ENCODE data around the gene SUPT5H. TPM values are rescaled to one million over a fixed set of nuclear protein-coding genes. Genes with fewer than 3 reads are reported as not detected.

SUPT5H gene
- total and polyA plus RNA-seq, 5 donors: 68.8 to 85.1 (median 76.4) TPM

GRCh38 chr19:39410017-39410830, 35.2 kb upstream of the SUPT5H start:
- peak overlapping the region; percentile 83 for H3K4me3 ChIP-seq (ENCODE audit: low read length)
- H3K9me3 ChIP-seq (ENCODE audit: control insufficient read depth, low read length): no peaks in the 10 kb centered on the region
- H3K27ac ChIP-seq (ENCODE audit: low read length): peak overlapping the region; percentile 99
- no peaks in the 10 kb centered on the region for H3K27me3 ChIP-seq (ENCODE audit: control insufficient read depth, insufficient read depth)
- DNase-seq (peak; percentile 89 to 95 (median 95)), ATAC-seq (peak; percentile 33 to 44)
- intact Hi-C loops (cut with DNase I): no loop called here
- 2% methylated on average over 35 of the region's 35 CpGs for WGBS
- peaks cover 10% of the 10 kb centered on the region for H3K4me1 ChIP-seq (ENCODE audit: control insufficient read depth, insufficient read depth, low read length)

GRCh38 chr19:39410831-39411080, 34.6 kb upstream of the SUPT5H start:
- Histone ChIP-seq H3K4me1 (ENCODE audit: control insufficient read depth, insufficient read depth, low read length) (peaks cover 11% of the 10 kb centered on the region), H3K9me3 (ENCODE audit: control insufficient read depth, low read length) (no peaks in the 10 kb centered on the region), H3K27me3 (ENCODE audit: control insufficient read depth, insufficient read depth) (no peaks in the 10 kb centered on the region), H3K4me3 (ENCODE audit: low read length) (peak overlapping the region; percentile 83), H3K27ac (ENCODE audit: low read length) (peak overlapping the region; percentile 99)
- ATAC-seq (no peak), DNase-seq (no peak)
- 65% methylated on average over 1 of the region's 1 CpG for WGBS
- intact Hi-C loops (cut with DNase I): no loop called here

GRCh38 chr19:39411081-39411831, 34.1 kb upstream of the SUPT5H start:
- intact Hi-C loops (cut with DNase I): no loop called here
- Histone ChIP-seq H3K4me3 (ENCODE audit: low read length) (peak overlapping the region; percentile 13), H3K27ac (ENCODE audit: low read length) (peak overlapping the region; percentile 99), H3K27me3 (ENCODE audit: control insufficient read depth, insufficient read depth) (no peaks in the 10 kb centered on the region), H3K9me3 (ENCODE audit: control insufficient read depth, low read length) (no peaks in the 10 kb centered on the region), H3K4me1 (ENCODE audit: control insufficient read depth, insufficient read depth, low read length) (peaks cover 11% of the 10 kb centered on the region)
- ATAC-seq (no peak), DNase-seq (peak in 2 of 3 donors; percentile 56 to 73)
- WGBS: 16% methylated on average over 9 of the region's 9 CpGs

DNA sequence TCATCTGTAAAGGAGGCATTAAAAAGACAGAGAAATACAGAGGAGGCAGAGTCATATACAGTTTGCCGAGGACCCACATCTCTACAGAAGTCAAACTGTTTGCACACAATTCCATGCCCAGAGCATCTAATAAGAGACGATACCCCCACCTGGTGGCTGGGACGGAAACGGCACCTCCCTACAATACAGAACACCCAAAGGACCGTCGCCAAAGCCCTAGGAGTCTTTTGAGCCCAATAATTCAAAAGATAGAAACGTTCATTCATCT, 33.6 kb upstream of the SUPT5H start:
- Histone ChIP-seq H3K27ac (ENCODE audit: low read length) (peak overlapping the region; percentile 99), H3K4me3 (ENCODE audit: low read length) (peak overlapping the region; percentile 13), H3K9me3 (ENCODE audit: control insufficient read depth, low read length) (no peaks in the 10 kb centered on the region), H3K27me3 (ENCODE audit: control insufficient read depth, insufficient read depth) (no peaks in the 10 kb centered on the region), H3K4me1 (ENCODE audit: control insufficient read depth, insufficient read depth, low read length) (peaks cover 11% of the 10 kb centered on the region)
- WGBS: 0% methylated on average over 7 of the region's 7 CpGs
- intact Hi-C loops (cut with DNase I): no loop called here
- DNase-seq: peak; percentile 91 to 97 (median 95)
- peak; percentile 21 to 37 for ATAC-seq

DNA sequence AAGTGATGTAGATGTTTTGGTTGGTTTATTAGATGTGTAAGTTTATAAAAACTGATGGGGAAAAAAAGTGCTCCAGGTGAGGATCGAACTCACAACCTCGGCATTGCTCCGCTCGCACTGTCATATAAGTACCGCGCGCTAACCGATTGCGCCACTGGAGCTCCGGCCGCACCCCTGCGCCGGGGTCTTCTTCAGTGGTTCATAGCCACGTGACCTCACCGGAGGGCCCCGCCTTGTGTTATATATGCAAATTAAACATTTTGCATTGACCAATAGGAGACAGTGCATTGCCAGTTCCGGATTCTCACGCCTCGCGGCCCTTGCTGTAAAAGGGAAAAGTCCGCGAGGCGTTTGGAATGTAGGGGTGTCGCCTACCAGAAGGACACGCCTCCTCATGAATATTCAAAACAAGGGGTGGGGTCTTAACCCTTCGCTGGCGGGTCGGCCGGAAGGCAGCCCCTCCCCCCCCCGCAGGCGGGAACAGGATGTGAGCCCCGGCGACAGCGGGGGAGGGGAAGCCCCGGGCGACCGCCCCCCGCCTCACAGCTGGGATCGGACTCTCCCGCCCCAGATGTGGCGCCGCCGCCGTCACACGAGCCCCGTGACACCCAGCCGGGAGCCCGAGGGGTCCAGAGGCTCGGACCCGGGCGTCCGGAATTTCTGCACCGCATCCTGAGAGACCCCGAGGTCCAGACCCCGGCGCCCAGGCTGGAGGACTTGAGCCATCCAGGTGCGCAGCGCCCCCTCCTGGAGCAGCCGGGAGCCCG, 33.1 kb upstream of the SUPT5H start, which contains the start of gene PLEKHG2:
Gene PLEKHG2, plus strand, starts transcription at position 570 of the 767 bp plus-strand sequence. CDS start 1,418 bp downstream, outside the sequence.
- under 1% methylated on average over 60 of the region's 60 CpGs for WGBS
- H3K27me3 ChIP-seq (ENCODE audit: control insufficient read depth, insufficient read depth): no peaks in the 10 kb centered on the region
- peaks cover 11% of the 10 kb centered on the region for H3K4me1 ChIP-seq (ENCODE audit: control insufficient read depth, insufficient read depth, low read length)
- DNase-seq: peak; percentile 97 to 98 (median 98)
- ATAC-seq: peak; percentile 69 to 70
- peak within 1 kb of the TSS; percentile 99 for H3K27ac ChIP-seq (ENCODE audit: low read length)
- H3K9me3 ChIP-seq (ENCODE audit: control insufficient read depth, low read length): no peaks in the 10 kb centered on the region
- peak within 1 kb of the TSS; percentile 86 for H3K4me3 ChIP-seq (ENCODE audit: low read length)
- intact Hi-C loops (cut with DNase I): no loop called here

DNA sequence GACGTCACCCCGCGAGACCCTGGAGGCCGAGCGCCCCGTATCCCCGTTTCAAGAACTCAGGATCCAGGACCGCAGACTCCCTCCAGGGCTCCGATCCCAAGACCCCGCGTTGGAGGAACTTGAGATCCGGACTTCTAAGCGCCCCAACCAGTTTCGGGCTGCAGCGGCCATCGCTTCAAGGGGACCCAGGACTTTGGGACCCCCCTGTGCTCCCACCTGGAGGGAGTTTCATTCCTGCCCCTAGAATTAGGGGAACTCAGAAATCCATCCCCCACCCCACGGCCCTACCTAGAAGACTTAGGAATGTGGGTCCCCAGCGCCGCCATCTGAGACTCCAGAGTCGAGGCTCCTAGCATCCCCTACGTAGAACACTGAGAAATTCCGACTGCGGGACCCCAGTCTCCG, 32.5 kb upstream of the SUPT5H start:
- Histone ChIP-seq H3K27ac (ENCODE audit: low read length) (peak overlapping the region; percentile 96), H3K9me3 (ENCODE audit: control insufficient read depth, low read length) (no peaks in the 10 kb centered on the region), H3K4me1 (ENCODE audit: control insufficient read depth, insufficient read depth, low read length) (peaks cover 11% of the 10 kb centered on the region), H3K4me3 (ENCODE audit: low read length) (peak overlapping the region; percentile 86), H3K27me3 (ENCODE audit: control insufficient read depth, insufficient read depth) (no peaks in the 10 kb centered on the region)
- ATAC-seq: no peak
- intact Hi-C loops (cut with DNase I): no loop called here
- no peak for DNase-seq
- under 1% methylated on average over 24 of the region's 24 CpGs for WGBS

DNA sequence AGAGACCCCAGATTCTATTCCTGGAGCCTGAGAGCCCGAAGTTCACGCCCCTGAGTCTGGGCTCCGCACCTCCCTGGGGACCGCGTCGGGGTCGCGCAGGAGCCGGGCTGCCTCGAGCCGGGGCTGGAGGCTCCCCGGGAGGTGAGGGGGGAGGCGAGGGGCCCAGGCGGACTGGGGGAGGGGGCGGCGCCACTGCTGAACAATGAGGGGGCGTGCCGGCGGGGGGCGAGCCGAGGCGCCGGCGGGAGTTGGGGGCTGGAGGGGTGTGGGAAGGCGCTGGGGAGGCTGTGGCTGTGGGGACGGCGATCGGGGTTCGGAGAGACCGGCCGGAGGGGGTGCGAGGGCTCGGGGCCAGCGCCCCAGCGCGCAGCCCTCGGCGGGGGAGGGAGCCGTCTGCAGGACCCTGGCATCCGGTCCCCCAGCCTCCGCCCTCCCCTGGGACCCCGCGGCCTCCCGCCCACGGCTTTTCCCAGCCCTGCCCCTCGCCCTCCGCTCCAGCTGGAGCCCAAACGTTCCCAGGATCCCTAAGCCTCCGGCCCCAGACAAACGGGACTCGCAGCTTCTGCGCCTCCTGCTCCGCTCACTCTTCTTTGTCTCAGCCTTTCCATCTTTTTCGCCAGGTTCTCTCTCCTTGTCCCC, 32.0 kb upstream of the SUPT5H start:
- 1% methylated on average over 54 of the region's 54 CpGs for WGBS
- peak; percentile 1 to 10 for ATAC-seq
- DNase-seq: peak; percentile 83 to 94 (median 92)
- Histone ChIP-seq H3K4me1 (ENCODE audit: control insufficient read depth, insufficient read depth, low read length) (peaks cover 11% of the 10 kb centered on the region), H3K9me3 (ENCODE audit: control insufficient read depth, low read length) (no peaks in the 10 kb centered on the region), H3K27ac (ENCODE audit: low read length) (peak overlapping the region; percentile 96), H3K4me3 (ENCODE audit: low read length) (peak overlapping the region; percentile 86), H3K27me3 (ENCODE audit: control insufficient read depth, insufficient read depth) (no peaks in the 10 kb centered on the region)
- intact Hi-C loops (cut with DNase I): no loop called here

- DNase-seq: peak; percentile 54 to 75 (median 72)
- peaks cover 11% of the 10 kb centered on the region for H3K4me1 ChIP-seq (ENCODE audit: control insufficient read depth, insufficient read depth, low read length)
- intact Hi-C loops (cut with DNase I): no loop called here
Observed at GRCh38 chr19:39413911-39414608, 31.3 kb upstream of the SUPT5H start.

DNA sequence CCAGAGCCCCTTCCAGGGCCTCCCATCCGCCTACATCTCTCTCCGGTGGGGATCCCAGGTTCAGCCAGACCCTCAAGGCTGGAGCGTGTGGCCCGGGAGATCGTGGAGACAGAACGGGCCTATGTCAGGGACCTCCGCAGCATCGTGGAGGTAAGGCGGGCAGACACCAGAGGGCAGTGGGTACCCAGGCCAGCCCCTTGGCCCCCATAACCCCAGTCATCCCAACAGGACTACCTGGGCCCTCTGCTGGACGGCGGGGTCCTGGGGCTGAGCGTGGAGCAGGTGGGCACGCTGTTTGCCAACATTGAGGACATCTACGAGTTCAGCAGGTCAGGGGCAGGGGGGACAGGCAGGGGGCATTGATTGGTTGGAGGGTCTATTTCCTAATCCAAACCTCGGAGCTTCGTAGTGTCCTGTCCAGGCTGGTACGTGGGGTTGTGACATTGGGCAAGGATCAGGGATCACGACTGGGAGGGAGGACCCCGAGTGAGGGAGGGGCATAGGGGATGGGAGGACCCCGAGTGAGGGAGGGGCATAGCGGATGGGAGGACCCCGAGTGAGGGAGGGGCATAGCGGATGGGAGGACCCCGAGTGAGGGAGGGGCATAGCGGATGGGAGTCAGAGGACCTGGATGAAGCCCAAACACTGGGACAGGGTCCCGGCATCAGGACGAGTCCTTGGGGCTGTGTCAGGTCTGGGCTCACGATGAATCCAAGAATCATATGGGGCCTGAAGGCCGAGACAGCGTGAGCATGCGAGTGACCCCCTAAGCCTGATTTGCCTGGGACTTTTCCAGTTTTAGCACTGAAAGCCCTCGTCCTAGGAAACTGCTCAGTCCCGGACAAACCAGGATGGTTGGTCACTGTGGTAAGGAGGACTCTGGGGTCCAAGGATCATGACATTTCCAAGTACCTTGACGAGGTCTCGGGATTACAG, 30.0 kb upstream of the SUPT5H start:
- peaks cover 11% of the 10 kb centered on the region for H3K4me1 ChIP-seq (ENCODE audit: control insufficient read depth, insufficient read depth, low read length)
- no peak overlapping the region for H3K27ac ChIP-seq (ENCODE audit: low read length)
- H3K27me3 ChIP-seq (ENCODE audit: control insufficient read depth, insufficient read depth): no peaks in the 10 kb centered on the region
- H3K4me3 ChIP-seq (ENCODE audit: low read length): peak overlapping the region; percentile 86
- intact Hi-C loops (cut with DNase I): no loop called here
- ATAC-seq: no peak
- peak in 2 of 3 donors; percentile 69 to 72 for DNase-seq
- no peaks in the 10 kb centered on the region for H3K9me3 ChIP-seq (ENCODE audit: control insufficient read depth, low read length)
- 54% methylated on average over 35 of the region's 35 CpGs for WGBS

More at GRCh38 chr19:39413911-39414608, 31.3 kb upstream of the SUPT5H start:
- no peaks in the 10 kb centered on the region for H3K27me3 ChIP-seq (ENCODE audit: control insufficient read depth, insufficient read depth)
- WGBS: 31% methylated on average over 18 of the region's 18 CpGs
- no peaks in the 10 kb centered on the region for H3K9me3 ChIP-seq (ENCODE audit: control insufficient read depth, low read length)
- H3K27ac ChIP-seq (ENCODE audit: low read length): peak overlapping the region; percentile 96
- H3K4me3 ChIP-seq (ENCODE audit: low read length): peak overlapping the region; percentile 86
- no peak for ATAC-seq
